Activated gamma-delta T cell treated with anti-CD3 and anti-CD28 coated beads, Interleukin-2, amount 50 U/mL, for 16 hours (primary cell): ENCODE measurements around the gene POLD1.
"Not testable (repeated sequence)": the region's sequence is repeated elsewhere in the genome, so short reads cannot be mapped to it uniquely, and the experiment has no call there.

Experiments
- DNase-seq: peaks from one replicate; pipeline ENCODE4 v3.0.0-alpha.2; 2020; ENCODE audit warnings: low read depth

POLD1 gene

DNA sequence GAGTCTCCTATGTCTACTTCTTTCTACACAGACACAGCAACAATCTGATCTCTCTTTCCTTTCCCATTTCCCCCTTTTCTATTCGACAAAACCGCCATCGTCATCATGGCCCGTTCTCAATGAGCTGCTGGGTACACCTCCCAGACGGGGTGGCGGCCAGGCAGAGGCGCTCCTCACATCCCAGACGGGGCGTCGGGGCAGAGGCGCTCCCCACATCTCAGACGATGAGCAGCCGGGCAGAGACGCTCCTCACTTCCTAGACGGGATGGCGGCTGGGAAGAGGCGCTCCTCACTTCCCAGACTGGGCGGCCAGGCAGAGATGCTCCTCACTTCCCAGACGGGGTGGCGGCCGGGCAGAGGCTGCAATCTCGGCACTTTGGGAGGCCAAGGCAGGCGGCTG lies 6.8 kb downstream of the POLD1 start:
- DNase-seq: not testable (repeated sequence)

DNA sequence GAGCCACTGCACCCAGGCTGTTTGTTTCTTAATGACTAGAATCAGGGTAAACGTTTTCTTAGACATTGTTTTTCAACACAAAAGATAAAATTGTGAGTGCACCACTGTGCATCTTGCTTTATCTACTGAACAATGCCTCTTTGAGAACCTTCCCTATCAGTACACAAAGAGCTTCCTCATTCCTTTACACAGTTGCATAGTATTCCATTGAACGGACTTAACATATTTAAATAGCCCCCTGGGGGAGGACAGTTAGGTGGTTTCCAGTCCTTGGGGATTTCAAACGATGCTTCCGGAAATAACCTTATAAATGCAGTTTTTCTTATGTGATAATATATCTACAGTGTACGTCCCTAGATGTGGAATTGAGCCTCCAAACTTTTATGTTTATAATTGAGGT lies 8.6 kb downstream of the POLD1 start:
- DNase-seq: no peak

DNA sequence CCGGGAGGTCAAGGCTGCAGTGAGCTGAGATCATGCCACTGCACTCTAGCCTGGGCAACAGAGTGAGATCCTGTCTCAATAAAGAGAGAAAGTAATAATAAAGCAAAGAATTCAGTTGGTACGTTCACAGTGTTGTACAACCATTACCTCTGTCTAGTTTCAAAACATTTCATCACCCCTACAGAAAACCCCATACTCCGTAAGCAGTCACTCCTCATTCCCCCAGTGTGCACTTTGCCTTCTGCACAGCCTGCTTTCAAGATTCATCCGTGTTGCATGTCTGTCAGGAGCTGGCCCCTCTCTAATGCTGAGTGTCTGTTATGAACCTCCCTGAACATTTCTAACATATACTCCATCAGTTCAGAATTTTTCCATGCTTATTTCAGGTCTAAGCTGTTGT lies 9.4 kb downstream of the POLD1 start:
- no peak for DNase-seq

DNA sequence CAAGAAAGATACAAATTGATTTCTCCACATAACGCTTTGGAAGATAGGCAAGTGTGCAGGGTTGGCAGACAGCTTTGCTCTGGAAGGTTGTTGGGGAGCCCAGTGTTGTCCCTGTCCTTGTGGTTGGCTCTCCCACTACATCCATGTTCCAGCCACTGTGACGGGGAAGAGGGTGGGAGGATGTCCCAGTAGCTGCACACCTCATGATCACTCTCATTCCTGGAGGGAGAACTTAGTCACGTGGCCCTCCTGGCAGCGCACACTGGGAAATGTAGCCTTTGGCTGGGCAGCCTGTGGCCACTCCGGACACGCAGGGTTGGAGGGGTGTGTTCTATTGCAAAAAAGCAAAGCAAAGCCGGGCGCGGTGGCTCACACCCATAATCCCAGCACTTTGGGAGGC lies 9.9 kb downstream of the POLD1 start:
- no peak for DNase-seq

DNA sequence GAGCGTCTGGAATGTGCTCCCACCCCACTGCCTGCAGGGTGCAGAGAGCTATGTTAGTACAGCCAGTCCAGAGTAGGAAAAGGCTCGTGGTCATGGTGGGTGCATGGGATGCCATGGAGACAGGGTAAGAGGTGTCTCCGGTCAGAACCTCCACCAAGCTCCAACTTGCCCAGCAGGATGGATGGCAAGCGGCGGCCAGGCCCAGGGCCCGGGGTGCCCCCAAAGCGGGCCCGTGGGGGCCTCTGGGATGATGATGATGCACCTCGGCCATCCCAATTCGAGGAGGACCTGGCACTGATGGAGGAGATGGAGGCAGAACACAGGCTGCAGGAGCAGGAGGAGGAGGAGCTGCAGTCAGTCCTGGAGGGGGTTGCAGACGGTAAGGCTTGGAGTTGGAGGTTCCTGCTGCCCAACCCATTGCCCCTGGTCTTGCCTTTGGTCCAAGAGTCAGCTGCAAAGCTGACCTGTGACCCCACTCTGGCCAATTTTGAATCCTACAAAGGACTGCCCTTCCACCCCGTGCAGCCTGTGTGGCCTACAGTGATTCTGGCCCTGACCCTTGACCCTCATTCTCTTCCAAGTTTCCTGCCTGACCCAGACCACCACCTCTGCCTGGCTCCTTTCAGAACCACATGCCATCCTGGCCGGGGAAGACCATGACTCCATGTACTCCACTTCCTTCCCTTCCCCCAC lies 14.7 kb downstream of the POLD1 start:
- DNase-seq: no peak

DNA sequence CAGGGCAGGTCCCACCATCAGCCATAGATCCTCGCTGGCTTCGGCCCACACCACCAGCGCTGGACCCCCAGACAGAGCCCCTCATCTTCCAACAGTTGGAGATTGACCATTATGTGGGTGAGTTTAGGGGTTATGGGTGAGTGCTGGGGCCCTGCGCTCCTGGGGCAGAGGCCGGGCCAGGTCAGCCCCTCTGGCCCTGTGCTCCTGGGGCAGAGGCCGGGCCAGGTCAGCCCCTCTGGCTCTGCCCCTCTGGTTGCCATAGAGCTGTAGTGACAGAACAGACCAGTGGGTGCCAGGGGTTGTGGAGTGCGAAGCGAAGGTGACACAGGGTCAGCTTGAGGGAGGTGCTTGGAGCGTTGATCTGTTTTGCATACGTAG lies 15.2 kb downstream of the POLD1 start:
- no peak for DNase-seq

DNA sequence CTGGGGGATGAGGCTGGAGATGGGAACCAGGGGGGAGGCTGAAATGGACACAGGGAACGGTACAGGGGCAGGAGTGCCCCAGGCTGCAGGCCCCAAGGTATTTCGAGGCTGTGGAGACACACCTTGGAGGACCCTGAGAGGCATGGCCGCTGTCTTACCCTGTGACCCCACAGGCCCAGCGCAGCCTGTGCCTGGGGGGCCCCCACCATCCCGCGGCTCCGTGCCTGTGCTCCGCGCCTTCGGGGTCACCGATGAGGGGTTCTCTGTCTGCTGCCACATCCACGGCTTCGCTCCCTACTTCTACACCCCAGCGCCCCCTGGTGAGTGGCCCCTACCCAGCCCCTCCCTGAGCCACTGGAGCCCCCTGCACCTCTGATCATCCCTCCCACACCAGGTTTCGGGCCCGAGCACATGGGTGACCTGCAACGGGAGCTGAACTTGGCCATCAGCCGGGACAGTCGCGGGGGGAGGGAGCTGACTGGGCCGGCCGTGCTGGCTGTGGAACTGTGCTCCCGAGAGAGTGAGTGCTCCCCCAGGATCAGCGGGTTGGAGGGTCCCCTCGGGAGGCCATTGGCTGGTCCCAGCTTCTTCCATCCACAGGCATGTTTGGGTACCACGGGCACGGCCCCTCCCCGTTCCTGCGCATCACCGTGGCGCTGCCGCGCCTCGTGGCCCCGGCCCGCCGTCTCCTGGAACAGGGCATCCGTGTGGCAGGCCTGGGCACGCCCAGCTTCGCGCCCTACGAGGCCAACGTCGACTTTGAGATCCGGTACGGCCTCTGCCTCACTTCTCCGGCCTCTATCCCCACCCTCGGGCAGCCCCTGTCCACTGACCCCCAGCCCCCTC lies 17.7 kb downstream of the POLD1 start:
- DNase-seq: no peak

DNA sequence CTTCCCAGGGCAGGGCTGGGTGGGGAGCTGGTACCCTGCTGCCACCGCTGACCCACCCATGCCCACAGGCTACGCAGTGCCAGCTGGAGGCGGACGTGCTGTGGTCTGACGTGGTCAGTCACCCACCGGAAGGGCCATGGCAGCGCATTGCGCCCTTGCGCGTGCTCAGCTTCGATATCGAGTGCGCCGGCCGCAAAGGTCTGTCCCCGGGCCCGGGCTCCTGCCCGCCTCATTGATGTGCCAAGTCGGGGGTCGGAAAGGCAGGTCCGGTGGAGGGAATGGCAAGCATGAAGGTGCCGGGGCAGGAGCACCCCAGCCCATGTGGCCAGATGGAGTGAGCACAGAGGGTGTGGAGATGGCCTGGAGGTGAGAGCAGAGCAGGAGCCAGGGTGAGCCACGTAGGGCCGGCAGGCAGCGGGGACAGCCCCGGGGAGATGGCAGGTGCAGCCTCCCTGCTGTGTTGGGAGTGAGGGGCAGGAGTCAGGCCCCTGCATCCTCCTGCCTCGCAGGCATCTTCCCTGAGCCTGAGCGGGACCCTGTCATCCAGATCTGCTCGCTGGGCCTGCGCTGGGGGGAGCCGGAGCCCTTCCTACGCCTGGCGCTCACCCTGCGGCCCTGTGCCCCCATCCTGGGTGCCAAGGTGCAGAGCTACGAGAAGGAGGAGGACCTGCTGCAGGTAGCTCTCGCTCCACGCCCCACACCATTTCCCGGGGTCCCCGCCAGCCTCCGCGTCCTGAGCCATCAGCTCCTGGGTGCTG lies 18.6 kb downstream of the POLD1 start:
- no peak for DNase-seq

DNA sequence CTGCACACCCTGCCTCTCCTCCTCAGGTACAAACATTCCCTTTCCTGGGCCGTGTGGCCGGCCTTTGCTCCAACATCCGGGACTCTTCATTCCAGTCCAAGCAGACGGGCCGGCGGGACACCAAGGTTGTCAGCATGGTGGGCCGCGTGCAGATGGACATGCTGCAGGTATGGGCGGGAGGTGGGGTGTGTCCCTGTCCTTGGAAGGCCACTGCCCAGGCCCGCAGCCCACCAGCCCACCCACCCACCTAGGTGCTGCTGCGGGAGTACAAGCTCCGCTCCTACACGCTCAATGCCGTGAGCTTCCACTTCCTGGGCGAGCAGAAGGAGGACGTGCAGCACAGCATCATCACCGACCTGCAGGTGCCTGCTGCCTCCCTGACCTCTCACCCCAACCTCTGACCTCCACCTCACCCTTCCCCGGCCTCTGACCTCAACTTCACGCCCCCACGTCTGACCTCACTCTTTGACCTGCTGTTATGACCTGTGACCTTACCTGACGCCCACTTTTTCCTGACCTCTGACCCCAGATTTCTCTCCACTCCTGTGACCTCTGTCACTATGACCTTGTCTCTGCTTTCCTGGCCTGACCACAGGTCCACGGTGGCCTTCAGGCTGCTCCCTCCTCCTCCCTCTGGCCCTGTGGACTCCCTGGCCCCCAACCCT lies 22.1 kb downstream of the POLD1 start:
- DNase-seq: no peak

DNA sequence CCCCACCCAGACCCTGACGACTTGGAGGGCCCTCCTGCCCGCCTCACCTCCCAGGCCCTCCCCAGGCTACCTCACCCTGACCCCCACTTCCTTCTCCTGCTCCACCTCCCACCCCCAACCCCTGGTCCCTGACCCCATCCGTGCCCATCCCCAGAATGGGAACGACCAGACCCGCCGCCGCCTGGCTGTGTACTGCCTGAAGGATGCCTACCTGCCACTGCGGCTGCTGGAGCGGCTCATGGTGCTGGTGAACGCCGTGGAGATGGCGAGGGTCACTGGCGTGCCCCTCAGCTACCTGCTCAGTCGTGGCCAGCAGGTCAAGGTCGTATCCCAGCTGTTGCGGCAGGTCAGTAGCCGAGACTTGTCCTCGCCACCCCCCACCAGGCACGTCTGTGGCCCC lies 22.7 kb downstream of the POLD1 start:
- DNase-seq: no peak

DNA sequence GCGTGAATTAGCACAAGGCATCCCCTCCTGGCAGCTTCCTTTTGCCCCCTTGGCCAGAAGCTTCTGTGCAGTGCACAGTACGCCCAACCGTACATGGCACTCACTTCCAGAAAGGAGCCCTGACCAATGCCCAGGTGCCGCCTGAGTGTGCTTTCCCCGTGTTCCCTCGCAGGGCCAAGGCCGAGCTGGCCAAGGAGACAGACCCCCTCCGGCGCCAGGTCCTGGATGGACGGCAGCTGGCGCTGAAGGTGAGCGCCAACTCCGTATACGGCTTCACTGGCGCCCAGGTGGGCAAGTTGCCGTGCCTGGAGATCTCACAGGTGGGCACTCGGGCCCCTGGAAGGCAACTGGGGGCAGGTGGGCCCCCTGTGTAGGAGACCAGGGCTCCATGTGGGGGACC lies 25.2 kb downstream of the POLD1 start:
- DNase-seq: no peak

DNA sequence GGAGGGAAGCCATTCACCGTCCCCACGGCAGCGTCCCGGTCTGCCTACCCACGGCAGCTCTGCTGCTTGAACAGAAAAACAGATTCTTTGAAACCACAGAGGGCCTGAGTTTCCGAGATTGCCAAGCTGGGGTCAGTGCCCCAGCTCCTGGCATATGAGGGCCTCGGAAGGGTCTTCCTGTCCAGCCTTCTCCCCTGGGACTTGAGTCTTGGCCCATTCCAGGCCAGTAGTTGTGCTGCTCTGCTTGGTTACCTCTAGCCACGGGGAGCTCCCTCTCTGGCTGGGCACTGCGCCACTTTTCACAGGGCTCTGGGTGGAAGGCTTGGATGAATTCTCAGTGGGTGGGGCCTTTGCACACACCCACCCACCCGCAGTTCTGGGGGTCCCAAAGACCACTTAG lies 26.0 kb downstream of the POLD1 start:
- DNase-seq: no peak

DNA sequence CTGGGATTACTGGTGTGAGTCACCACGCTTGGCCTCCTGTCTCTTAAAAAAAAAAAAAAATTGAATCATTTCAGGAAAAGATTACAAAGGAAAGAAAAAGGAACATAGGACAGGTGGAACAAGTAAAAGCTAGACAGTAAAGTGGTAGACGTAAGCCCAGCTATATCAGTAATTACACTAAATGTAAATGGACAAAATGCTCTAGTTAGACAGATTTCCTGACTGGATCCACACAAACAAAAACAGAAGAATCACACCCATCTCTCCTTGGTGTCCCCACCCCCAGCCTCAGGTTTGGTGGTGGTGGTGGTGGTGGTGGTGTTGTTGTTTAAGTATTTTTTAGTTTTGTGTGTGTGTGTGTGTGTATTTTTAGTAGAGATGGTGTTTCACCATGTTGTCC lies 28.3 kb downstream of the POLD1 start:
- no peak for DNase-seq

DNA sequence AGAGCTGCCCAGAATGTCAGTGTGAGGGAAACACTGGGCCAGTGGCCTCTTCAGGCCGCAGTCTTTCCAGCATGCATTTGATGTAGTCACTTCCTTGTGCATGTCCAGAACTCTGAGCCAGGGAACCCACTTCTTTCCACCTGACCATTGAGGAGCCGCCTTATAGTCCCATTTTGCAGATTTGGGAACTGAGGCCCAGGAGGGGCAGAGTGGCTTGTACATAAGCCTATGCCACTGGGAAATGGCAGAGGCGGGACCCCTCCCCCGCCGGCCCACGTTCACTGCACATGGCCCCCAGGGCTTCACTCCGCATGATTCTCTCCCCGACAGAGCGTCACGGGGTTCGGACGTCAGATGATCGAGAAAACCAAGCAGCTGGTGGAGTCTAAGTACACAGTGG lies 28.9 kb downstream of the POLD1 start:
- no peak for DNase-seq

DNA sequence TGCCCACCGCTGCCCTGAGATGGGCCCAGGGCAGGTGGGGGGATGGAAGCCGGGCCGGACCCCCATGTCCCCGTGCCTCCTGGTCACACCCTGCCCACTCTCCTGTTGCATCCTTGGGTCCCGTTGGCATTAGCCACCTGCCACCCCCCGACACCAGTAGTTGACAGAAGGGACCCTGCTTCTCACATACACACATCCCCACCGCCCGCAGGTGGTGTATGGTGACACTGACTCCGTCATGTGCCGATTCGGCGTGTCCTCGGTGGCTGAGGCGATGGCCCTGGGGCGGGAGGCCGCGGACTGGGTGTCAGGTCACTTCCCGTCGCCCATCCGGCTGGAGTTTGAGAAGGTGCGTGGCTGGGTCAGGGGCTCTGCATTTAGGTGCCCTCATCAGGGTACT lies 29.4 kb downstream of the POLD1 start:
- DNase-seq: no peak

DNA sequence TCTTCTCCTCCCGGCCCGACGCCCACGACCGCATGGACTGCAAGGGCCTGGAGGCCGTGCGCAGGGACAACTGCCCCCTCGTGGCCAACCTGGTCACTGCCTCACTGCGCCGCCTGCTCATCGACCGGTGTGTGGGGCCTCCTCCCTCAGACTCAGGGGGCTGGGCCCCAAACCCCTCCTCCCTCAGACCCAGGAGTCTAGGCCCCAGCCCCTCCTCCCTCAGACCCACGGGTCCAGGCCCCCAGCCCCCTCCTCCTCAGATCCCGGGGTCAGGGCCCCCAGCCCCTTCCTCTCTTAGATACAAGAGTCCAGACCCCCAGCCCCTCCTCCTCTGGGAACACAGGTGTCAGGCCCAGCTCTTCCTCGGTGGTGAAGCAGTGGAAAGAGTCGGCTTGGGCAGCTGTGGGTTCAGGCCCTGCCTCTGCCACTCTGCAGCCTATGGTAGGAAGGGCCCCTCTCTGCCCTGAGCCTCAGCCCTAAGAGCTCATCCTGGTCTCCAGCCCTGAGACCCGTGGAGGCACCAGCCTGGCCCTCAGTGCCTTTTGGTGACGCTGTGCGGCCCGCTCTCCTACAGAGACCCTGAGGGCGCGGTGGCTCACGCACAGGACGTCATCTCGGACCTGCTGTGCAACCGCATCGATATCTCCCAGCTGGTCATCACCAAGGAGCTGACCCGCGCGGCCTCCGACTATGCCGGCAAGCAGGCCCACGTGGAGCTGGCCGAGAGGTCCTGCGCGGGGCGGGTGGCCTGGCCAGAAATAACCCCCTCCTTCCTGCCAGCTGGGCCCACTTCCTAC lies 30.9 kb downstream of the POLD1 start:
- peak; percentile 49 for DNase-seq

DNA sequence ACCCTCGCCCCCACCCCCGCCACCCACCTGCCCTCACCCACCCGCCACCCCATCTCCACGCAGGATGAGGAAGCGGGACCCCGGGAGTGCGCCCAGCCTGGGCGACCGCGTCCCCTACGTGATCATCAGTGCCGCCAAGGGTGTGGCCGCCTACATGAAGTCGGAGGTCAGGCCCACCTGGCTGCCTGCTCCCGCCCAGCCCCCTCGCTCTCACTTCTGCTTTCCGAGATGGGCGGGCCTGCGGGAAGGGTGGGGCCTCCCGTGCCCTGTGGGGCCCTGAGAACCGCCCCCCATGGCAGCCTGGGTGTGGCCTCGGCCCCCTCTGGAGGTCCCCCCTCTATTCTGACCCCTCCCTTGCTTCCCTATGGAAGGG lies 31.5 kb downstream of the POLD1 start:
- DNase-seq: no peak

DNA sequence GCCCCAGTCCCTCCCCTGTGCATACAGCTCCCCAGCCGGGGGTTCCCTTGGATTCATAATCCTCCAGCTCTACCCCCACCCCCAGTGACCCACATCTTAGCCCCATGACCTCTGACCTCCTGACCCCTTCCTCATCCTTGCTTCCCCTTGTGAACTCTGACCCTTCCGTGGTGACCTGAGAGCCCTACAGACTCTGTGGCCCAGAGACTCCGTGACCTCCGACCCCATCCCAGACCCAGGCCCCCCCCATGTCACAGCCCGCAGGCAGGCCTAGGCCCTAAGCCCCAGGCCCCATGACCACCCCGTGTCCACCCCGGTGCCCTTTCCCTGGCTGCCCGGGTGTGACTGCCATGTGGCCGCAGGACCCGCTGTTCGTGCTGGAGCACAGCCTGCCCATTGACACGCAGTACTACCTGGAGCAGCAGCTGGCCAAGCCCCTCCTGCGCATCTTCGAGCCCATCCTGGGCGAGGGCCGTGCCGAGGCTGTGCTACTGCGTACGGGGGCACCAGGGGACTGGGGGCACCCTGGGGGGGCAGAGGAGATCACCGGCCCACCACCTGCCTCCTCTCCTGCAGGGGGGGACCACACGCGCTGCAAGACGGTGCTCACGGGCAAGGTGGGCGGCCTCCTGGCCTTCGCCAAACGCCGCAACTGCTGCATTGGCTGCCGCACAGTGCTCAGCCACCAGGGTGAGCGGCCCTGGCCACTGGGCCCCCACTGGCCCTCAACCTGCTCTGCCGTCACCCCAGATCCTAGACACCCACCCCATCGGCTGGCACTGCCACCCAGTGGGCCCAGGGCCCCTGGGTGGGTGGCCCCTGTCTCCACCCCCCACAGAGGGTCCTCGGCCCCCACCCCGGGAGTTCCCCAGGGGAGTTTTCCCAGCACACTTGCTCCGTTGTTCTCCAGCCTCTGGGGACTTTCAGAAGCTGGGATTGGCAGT lies 32.2 kb downstream of the POLD1 start:
- DNase-seq: no peak

DNA sequence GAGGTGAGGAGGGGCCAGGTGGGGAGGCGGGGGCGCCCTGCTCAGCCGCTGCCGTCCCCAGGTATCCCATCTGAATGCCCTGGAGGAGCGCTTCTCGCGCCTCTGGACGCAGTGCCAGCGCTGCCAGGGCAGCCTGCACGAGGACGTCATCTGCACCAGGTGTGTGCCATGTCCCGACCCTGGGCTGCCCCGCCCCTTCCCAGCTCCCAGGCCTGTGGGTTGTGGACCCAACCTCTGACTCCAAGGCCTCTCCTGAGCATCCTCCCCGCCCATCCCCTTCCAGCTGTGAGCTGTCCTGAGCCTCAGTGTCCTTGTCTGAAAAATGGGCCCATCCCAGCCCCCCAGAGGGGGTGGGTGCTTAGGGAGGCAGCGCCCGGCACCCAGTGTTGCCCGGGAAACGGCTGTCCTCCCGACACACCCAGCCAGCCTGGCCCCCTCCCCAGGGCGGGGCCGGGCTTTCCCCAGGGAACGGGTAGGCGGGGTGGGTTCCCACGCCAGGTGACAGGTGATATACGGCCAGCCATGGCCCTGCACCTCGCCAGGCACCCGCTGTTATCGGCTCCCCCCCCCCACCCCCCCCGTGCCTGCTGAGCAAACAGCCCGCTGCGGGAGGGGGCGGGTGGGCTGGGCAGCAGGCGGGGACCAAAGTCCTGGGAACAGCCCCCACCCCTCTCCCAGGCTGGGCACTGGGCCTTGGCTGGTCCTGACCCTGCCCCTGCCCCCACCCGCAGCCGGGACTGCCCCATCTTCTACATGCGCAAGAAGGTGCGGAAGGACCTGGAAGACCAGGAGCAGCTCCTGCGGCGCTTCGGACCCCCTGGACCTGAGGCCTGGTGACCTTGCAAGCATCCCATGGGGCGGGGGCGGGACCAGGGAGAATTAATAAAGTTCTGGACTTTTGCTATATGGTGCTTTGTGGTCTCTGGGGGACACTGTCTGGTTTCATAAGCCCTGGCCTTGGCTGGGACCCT lies 33.2 kb downstream of the POLD1 start:
- no peak for DNase-seq
